Cardiac muscle cell (in vitro differentiated cells and primary cell): ENCODE measurements around the gene NTRK3. TPM values are rescaled to one million over a fixed set of nuclear protein-coding genes. Genes with fewer than 3 reads are reported as not detected.

ENCODE experiments used
- DNase-seq, 2 donors: peaks; one replicate each; pipeline versions ENCODE4 v3.0.0 to v3.0.0-alpha.2; 2010 to 2017; ENCODE audit warnings: low read depth in 1 of 2, low spot score in 1 of 2
- H3K27ac ChIP-seq: fragments of 200-600 bp; sonication (generic); 2 replicates; pipeline ENCODE4 v1.5.1; 2016
- H3K27me3 ChIP-seq: fragments of 200-600 bp; sonication (generic); 2 replicates; pipeline ENCODE4 v1.6.0; 2016; ENCODE audit warnings: control low read depth
- H3K36me3 ChIP-seq: fragments of 200-600 bp; sonication (generic); 2 replicates; pipeline ENCODE4 v1.5.1; 2016; ENCODE audit warnings: control low read depth
- H3K4me1 ChIP-seq: fragments of 200-600 bp; sonication (generic); 2 replicates; pipeline ENCODE4 v1.8.1; 2017; ENCODE audit warnings: low read depth, mild to moderate bottlenecking, mixed run types
- H3K4me3 ChIP-seq: fragments of 200-600 bp; sonication (generic); 2 replicates; pipeline ENCODE4 v1.5.1; 2016; ENCODE audit warnings: mild to moderate bottlenecking
- H3K9me3 ChIP-seq: fragments of 200-600 bp; sonication (generic); 2 replicates; pipeline ENCODE4 v1.5.1; 2017; ENCODE audit warnings: low read depth, mild to moderate bottlenecking, control low read depth
- CTCF ChIP-seq: IDR thresholded peaks from 2 replicates; pipeline ENCODE4 v1.5.1; 2012; ENCODE audit warnings: low read depth, mild to moderate bottlenecking, low read length
- polyA plus RNA-seq: library from polyadenylated mRNA; unstranded; fragments of >200 nt; fragmentation: Nextera tagmentation; extraction: Ambion mirVana; gene quantifications from 2 replicates; pipeline ENCODE4 v1.2.1, GENCODE V29; 2016
- total RNA-seq: library from RNA; depleted of rRNA; stranded (reverse); fragments of >200 nt; gene quantifications from 2 replicates; pipeline ENCODE4 v1.2.3, GENCODE V29; 2016

NTRK3 gene
- total and polyA plus RNA-seq, 2 experiments from 2014 or later = 3.3 to 6.2 TPM

GRCh38 chr15:88276821-88277410, 20.4 kb upstream of the NTRK3 start:
- no peak for DNase-seq
- TF ChIP-seq CTCF = no peak
- no peaks in the 10 kb centered on the region for H3K9me3 ChIP-seq
- no peak overlapping the region for H3K27ac ChIP-seq
- no peaks in the 10 kb centered on the region for H3K36me3 ChIP-seq
- no peak overlapping the region for H3K4me3 ChIP-seq
- peaks cover 24% of the 10 kb centered on the region for H3K27me3 ChIP-seq
- H3K4me1 ChIP-seq = no peaks in the 10 kb centered on the region

- no peak for TF ChIP-seq CTCF
- Histone ChIP-seq H3K4me3 (no peak overlapping the region), H3K27me3 (peaks cover 31% of the 10 kb centered on the region), H3K4me1 (no peaks in the 10 kb centered on the region), H3K27ac (no peak overlapping the region), H3K9me3 (no peaks in the 10 kb centered on the region), H3K36me3 (no peaks in the 10 kb centered on the region)
- DNase-seq = no peak
Observed at GRCh38 chr15:88275804-88276203, 19.3 kb upstream of the NTRK3 start.

- Histone ChIP-seq H3K9me3 (no peaks in the 10 kb centered on the region), H3K4me1 (peaks cover 1% of the 10 kb centered on the region), H3K27ac (no peak overlapping the region), H3K27me3 (peaks cover 37% of the 10 kb centered on the region), H3K36me3 (no peaks in the 10 kb centered on the region), H3K4me3 (no peak overlapping the region)
- DNase-seq = peak; percentile 73 to 79
- peak; percentile 92 for TF ChIP-seq CTCF
Observed at GRCh38 chr15:88274553-88275460, 18.3 kb upstream of the NTRK3 start.

- TF ChIP-seq CTCF = no peak
- Histone ChIP-seq H3K27ac (no peak overlapping the region), H3K4me3 (no peak overlapping the region), H3K4me1 (peaks cover 20% of the 10 kb centered on the region), H3K9me3 (no peaks in the 10 kb centered on the region), H3K36me3 (no peaks in the 10 kb centered on the region), H3K27me3 (peaks cover 27% of the 10 kb centered on the region)
- no peak for DNase-seq
Observed at GRCh38 chr15:88272421-88272820, 15.9 kb upstream of the NTRK3 start.

- H3K9me3 ChIP-seq = no peaks in the 10 kb centered on the region
- peaks cover 37% of the 10 kb centered on the region for H3K27me3 ChIP-seq
- no peak overlapping the region for H3K27ac ChIP-seq
- no peak for TF ChIP-seq CTCF
- no peak overlapping the region for H3K4me3 ChIP-seq
- no peaks in the 10 kb centered on the region for H3K36me3 ChIP-seq
- H3K4me1 ChIP-seq = peaks cover 24% of the 10 kb centered on the region
- no peak for DNase-seq
Observed at GRCh38 chr15:88269356-88270062, 13.0 kb upstream of the NTRK3 start.
